ENCODE measurements around the gene SYNGR3.

Gene SYNGR3

DNA sequence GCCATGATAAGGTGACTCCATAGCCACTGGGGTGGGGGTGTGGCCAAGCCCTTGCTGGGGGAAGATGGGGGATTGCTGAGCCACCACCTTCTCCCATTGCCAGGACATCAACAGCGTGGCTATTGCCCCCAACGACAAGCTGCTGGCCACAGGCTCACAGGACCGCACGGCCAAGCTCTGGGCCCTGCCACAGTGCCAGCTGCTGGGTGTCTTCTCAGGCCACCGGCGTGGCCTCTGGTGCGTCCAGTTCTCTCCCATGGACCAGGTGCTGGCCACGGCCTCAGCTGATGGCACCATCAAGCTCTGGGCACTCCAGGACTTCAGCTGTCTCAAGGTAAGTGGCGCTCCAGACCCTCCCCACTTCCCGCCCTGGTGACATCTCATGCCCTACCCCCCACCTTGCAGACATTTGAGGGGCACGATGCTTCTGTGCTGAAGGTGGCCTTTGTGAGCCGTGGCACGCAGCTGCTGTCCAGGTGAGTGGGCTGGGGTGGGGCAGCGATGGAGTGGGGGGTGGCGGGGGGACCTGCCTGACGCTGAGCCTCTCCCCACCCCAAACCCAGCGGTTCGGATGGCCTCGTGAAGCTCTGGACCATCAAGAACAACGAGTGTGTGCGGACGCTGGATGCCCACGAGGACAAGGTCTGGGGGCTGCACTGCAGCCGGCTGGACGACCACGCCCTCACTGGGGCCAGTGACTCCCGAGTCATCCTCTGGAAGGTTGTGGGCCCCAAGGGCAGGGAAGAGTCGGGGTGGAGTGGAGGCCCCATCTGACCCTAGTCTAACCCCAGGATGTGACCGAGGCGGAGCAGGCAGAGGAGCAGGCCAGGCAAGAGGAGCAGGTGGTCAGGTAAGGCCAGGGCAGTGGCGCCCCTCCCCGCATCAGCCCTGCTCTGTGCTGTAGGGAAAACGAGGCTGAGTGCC lies 12.6 kb upstream of the SYNGR3 start:
- no peak for DNase-seq (ENCODE audit: low read depth in 3 of 3)

DNA sequence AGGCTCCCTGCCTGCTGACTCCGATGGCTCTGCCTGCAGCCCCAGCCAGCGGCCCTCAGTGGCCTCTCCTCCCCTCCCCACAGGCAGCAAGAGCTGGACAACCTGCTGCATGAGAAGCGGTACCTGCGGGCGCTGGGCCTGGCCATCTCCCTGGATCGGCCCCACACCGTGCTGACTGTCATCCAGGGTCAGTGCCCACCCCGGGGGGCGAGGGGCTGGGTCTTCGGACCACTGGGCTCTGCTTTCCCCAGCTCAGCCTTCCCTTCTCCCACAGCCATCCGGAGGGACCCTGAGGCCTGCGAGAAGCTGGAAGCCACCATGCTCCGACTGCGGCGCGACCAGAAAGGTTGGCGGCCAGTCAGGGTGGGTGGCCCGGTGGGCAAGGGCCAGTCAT lies 11.9 kb upstream of the SYNGR3 start:
- DNase-seq (ENCODE audit: low read depth in 3 of 3) = no peak

DNA sequence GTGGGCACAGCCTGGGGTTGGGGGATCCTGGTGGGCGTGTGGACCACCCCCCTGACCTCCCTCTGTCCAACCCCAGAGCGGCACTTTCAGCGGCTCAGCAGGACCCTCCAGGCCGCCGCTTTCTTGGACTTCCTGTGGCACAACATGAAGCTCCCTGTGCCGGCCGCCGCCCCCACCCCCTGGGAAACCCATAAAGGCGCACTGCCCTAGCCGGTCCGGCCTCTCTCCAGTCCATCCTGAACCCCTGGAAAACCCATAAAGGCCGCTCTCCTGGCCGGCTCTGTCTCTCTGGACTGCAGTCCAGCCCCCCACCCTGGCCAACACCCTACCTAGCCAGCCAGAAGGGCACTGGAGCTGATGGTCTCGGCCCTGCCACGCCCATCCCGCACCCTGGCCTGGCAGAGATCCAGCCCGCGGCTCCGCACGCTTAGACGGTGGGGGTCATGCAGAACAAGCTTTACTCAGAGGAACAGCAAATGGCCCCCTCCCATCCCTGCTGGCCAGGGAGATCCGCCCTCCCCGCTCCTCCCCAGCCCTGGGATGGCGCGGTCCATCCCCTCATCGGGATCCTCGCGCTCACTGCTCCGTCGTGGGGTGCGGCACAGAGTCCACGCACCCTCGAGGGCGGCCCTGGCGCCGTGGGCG lies 11.2 kb upstream of the SYNGR3 start:
- DNase-seq (ENCODE audit: low read depth in 3 of 3) = no peak

DNA sequence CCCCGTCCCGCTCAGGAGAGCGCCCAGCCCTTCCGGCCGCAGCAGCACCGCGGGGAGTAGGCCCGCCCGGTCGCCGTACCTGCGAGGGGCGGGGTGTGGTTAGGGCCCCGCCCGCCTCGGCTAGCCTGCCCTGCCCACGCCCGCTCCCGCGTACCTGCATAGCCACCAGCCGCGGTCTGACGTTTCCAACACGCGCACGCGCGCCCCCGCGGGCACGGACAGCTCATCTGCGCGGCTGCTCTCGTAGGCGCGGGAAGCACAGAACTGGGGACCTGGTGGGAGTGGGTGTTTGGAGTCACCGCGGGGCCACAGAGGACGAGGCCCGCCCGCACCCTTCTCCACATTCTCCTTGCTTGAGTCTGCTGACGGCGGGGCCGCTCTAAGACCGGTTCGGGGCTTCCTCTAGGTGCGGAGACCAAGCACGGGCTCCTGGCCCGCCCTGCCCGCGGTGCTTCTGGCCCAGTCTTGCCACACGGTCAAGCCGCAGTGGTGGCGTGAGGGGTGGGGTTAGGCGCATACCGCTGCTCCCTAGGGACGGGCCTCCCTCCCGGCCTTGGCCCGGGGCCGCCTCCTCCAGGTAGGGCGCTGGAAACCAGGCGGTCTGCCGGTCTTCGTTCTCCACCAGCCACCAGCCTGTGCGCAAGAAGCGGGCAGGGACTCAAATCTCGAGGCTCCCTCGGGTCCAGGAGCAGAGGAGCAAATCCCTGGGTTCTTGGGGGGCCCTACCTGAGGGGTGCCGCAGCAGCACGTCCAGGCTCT lies 10.3 kb upstream of the SYNGR3 start:
- peak in 1 of 3 experiments; percentile 51 for DNase-seq (ENCODE audit: low read depth in 3 of 3)

DNA sequence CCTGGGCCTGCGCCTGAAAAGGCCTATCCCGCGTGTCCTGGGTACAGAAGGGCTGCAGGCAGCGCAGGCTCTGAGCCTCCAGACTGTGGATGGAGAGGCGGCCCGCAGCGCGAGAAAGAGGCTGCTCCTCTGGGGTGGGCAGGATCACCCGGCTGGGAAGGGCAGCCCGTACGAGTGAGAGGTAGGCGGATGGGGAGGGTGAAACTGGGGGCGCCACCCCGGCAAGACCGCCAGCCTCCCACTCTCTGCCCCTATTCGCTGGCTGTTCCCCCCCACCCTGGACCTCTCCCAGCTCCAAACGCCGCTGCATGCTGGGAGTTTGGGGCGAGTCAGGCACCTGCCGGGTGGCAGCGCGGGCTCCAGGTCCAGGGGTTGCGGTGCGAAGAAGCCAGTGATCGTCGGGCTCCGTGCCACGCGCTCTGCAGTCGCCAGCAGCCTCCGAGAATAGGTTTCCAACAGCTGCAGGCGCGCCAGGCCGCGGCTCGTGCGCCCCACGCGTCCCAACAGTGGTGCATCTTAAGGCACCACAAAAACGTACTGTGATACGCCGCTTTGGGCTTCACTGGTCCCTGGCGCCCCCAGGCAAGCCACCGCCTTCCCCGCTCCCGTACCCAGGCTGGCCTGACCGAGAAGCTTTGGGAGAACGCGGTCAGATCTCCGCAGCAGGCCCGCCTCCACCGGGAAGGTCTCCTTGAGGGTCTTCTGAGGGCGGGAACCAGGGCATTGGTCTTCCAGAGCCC lies 9.6 kb upstream of the SYNGR3 start:
- no peak for DNase-seq (ENCODE audit: low read depth in 3 of 3)

DNA sequence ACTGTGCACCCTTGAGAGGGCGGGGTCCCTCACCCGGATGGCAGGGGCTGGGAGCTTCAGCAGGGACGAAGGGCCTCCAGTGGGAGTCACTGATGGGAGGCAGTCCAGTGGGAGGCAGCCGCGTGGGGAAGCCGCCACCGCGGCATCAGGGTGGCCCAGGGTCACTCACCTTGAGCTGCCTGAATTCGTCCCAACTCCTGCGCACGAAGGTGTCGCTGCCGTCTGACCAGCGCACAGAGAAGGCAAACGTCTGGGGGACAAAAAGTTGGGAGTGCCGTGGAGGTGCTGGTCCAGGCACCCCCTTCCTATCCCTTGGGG lies 9.0 kb upstream of the SYNGR3 start:
- DNase-seq (ENCODE audit: low read depth in 3 of 3) = no peak

DNA sequence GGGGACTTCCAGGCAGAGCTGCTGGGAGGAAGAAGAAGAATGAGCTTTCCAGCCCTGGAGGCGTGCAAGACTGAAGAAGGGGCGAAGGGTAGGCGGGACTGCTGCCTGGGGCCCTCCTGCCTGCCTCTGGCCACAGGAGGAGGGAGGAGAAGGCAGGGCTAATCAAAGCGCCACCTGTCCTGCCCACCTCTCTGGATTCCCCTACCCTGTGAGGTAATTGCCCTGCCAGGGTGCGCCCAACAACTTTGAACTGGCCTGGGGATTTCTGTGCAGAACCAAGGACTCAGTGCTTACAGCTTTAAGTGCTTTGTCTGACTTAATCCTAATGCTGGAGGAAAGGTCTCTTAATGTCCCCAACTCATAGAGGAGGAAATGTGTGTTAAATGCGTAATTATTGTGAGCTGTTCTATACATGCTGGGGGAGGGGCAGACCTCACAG lies 8.4 kb upstream of the SYNGR3 start, which contains the start of gene NOXO1:
NOXO1 (minus strand) TSS at position 72 of the 439 bp plus-strand sequence. CDS start 290 bp downstream, outside the sequence.
- no peak for DNase-seq (ENCODE audit: low read depth in 3 of 3)

DNA sequence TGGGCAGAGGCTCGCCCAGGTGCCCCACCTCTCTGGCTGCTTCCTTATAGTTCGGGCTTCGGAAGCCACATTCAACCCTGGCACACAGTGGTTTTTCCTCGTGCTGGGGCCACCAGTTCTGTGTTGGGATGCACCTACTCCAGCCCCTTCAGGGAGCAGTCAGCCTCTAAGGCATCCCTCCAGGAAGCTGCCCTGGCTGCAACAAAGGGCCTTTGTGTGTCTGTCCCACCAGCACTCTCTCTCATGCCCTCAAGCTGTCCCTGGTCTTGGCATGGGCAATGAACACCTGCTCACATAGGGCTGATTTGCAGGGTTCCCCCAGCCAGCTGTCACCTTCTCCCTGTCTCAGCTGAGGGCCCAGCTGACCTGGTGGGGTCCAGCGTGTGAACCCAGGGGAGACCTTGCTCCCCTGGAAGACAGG lies 7.7 kb upstream of the SYNGR3 start:
- no peak for DNase-seq (ENCODE audit: low read depth in 3 of 3)

DNA sequence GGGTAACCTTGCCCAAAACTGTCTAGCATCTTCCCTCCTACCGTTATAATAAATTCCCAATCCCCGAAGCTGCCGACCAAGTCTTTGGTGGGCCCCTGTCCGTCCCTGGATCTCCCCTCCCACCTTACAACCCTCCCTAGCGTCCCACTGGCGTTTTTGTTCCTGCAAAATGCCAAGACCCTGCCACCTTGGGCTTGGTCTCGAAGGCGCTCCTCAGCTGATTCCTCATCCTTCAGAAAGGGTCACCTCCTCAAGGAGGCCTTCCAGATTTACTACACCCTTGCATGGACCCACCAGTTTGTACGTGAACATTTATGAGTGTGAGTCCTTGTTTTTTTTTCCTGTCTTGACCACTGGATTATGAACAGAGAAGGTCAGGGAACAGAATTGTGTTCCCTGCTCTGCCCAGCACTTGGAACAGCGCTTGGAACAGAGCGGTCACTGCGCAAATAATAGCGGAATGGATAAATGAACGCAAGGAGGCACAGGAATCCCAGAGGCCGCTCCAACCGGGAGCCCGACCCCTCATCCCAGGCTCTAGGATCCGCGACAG lies 6.7 kb upstream of the SYNGR3 start:
- no peak for DNase-seq (ENCODE audit: low read depth in 3 of 3)

DNA sequence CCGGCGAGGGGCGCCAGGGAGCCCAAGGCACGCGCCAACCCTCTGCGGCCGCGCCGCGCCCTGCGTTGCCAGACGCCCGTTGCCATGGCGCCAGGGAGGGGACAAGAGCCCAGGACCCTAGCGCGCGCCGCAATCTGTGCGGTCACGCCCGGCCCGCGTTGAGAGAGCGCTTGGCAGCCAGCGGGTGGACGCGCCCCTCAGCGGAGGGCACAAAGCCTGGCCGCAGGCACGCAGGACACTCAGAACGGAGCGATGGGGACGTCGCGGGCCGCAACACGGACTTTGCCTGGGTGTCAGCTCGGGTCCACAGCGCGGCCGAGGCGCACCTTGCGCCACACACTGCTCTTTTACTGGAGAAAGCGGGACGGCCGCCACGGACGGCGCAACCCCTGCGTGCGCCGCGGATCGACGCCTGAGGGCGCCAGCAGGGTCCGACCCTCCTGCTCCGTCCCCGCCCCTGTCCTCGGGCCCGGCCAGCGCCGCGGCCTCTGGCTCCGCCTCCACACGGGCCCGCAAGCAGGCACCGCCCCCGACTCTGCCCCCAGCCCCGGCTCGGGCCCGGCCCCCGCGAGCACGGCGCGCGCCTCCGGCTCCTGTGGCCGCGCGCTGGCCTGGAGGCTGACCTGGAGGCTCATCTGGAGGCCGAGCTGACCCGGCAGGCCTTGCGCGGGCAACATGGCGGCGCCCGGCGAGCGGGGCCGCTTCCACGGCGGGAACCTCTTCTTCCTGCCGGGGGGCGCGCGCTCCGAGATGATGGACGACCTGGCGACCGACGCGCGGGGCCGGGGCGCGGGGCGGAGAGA lies 6.0 kb upstream of the SYNGR3 start, which contains the start of gene GFER:
GFER (plus strand) TSS at position 650 of the 803 bp plus-strand sequence; CDS start at position 676, 26 bp downstream.
- DNase-seq (ENCODE audit: low read depth in 3 of 3) = peak in 1 of 3 experiments; percentile 80

DNA sequence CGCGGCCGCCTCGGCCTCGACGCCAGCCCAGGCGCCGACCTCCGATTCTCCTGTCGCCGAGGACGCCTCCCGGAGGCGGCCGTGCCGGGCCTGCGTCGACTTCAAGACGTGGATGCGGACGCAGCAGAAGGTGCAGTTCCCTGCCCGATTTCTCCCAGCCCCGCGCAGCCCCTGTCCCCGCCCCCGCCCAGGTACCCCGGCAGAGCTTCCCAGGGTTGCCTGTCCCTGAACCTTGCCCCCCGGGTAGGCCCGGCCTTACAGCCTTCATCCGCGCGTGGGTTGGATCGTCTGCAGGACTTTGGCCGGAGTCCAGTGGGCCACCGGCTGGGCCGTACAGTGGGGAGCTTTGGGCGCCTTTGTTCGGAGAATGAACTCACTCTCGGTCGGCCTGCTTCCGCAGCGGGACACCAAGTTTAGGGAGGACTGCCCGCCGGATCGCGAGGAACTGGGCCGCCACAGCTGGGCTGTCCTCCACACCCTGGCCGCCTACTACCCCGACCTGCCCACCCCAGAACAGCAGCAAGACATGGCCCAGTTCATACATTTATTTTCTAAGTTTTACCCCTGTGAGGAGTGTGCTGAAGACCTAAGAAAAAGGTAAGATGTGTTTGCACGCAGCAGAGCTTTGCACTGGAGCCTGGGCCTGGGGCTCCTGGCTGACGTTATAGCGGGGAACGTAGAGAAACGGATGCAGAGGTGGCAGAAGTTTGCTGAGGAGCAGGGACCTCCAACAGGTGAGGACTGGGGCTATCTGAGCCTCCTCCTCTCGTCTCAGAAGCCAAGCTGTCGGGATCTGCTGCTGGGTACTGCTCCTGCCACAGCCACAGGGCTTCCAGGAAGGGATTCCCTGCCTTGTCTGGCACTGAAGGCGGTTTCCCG lies 5.2 kb upstream of the SYNGR3 start:
- no peak for DNase-seq (ENCODE audit: low read depth in 3 of 3)

DNA sequence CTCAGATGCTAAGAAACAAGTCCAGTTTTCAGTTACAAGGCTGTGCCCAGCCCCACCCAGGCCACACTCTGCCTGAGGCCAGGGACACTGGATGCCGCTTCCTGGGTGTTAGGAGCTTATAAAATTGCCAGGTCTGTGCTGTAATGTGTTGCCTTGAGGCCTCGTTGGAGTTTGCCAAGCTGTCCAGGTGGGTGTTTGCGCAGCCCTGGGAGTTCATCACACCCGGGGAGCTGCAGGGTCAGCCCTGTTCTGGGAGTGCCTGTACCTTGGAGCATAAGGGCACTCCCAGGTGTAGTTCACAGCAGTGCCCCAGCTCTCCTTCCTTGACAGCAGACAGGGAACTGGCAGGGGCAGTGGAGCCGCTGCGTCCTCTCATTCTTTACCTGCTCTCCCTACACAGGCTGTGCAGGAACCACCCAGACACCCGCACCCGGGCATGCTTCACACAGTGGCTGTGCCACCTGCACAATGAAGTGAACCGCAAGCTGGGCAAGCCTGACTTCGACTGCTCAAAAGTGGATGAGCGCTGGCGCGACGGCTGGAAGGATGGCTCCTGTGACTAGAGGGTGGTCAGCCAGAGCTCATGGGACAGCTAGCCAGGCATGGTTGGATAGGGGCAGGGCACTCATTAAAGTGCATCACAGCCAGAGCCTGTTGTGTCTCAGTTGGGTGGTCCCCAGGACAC lies 4.2 kb upstream of the SYNGR3 start:
- DNase-seq (ENCODE audit: low read depth in 3 of 3) = no peak

DNA sequence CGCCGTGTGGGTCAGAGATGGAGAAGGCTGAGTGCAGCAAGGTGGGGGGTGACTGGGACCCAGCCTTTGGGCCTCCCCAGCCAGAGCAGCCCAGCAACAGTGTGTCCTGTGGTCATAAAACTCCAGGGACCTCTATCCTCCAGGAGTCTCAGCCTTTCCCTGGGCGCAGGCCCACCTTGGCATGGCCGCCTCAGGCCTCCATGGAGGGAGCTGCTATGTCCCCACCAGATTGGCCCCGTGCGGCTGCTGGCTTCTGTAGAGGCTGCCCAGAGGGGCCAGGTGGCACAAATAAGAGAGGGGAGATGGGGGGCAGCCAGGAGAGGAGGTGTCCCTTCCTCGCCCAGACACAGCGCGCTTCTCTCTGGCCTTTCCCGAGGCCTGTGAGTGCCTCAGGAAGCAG lies 2.6 kb upstream of the SYNGR3 start:
- DNase-seq (ENCODE audit: low read depth in 3 of 3) = no peak

DNA sequence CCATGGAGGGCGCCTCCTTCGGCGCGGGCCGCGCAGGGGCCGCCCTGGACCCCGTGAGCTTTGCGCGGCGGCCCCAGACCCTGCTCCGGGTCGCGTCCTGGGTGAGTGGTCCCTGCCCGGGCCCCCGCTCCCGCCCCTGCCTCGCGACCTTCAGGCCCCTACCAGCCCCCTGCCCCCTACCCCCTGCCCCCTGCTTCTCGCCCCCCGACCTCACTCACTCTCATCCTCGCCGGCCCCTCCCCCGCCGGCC lies 256 bp downstream of the SYNGR3 start:
- no peak for DNase-seq (ENCODE audit: low read depth in 3 of 3)

DNA sequence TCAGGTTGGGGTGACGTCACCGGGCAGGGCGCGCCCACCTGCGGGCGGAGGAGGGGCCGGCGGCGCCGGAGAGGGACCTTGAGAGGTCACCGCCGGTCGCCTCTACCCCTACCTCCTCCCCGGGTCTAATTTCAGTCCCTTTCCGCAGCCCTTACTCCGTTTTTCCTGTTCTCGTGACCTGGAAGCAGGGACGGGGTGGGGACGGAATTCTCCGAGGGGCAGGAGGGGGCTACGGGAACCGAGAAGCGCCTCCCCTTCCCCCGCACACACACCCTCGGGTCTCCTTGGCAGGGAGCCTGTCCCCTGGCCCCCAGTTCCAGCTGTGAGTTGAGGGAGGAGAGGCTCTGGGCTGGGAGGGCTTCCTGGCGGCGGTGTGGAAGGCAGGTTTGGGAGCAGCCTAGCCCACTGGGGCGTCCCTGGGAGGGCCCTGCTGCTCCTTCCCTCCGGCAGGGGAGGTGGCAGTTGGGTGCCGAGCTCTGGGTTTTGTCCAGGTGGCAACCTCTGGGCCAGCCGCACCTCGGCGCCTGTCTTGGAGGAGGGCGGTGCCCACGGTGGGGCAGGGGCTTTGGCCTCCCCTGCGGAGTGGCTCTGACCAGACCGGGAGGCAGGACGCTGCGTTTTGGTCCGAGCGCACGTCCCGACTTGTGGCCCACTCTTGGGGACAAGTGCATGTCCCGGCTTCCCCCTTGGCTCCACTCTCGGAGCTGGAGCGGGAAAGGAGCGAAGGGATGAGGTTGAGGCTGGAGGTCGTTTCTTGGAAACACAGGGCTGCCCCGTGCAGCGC lies 773 bp downstream of the SYNGR3 start:
- no peak for DNase-seq (ENCODE audit: low read depth in 3 of 3)

DNA sequence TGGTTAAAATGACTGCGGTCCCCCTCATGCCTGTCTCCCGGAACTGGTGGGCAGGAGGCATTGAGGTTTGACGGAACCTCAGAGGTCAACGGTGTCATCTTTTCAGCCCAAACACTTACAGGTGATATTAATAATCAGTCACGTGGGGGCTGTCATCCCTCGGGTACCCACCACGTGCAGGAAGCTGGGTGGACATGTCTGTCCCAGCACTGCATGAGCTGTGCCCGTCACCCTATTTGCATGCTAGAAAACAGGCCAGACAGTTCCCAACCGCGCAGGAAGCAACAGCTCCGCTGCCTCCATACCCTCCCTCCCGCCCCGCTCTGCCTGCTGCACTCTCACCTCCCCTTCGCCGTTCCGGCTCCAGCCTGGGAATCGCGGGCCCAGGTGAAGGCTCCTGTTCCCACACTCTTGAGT lies 1.4 kb downstream of the SYNGR3 start:
- no peak for DNase-seq (ENCODE audit: low read depth in 3 of 3)

DNA sequence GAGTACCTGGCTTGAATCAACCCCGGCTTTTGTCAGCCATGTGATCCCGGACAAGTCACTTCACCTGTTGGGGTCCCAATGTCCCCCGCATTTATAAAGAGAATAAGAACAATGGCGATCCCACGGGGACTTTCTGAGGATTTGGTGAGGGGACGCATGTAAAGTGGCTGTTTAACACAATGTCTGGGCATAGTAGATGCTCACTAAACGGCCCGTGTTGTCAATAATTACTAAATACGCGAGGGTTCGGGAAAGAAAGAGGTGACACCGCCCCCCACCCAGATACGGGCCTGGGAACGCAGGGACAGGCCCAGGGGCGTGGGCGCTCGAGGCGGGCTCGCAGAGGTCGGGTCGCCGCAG lies 1.8 kb downstream of the SYNGR3 start:
- DNase-seq (ENCODE audit: low read depth in 3 of 3) = no peak

DNA sequence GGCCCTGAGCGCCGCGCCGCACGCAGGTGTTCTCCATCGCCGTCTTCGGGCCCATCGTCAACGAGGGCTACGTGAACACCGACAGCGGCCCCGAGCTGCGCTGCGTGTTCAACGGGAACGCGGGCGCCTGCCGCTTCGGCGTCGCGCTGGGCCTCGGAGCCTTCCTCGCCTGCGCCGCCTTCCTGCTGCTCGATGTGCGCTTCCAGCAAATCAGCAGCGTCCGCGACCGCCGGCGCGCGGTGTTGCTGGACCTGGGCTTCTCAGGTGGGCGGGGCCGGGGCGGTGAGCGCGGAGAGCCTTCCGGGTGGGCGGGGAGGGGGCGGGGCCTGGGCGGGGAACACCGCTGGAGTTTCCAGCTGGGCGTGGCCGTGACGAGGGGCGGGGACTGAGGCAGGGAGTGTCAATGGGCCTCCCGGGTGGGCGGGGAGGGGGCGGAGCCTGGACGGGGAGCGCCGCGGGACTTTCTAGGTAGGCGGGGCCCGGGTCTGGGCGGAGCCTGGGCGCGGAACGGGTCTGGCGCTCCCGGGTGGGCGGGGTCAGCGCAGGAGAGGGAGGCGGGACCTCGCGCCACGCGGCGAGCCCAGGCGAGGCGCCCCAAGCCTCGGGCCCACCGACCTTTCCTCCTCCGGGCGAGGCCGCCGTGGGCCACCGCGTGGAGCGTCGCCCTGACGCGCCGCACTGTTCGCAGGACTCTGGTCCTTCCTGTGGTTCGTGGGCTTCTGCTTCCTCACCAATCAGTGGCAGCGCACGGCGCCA lies 2.4 kb downstream of the SYNGR3 start:
- peak; percentile 94 to 97 (median 95) for DNase-seq (ENCODE audit: low read depth in 3 of 3)
